Measurements from ENCODE around the gene PRKAB2. TPM values are rescaled to one million over a fixed set of nuclear protein-coding genes. Genes with fewer than 3 reads are reported as not detected.
"Not testable (repeated sequence)": the region's sequence is repeated elsewhere in the genome, so short reads cannot be mapped to it uniquely, and the experiment has no call there.

PRKAB2 gene
- total and polyA plus RNA-seq, 4 experiments from 2014 or later = 1.8 to 24.5 (median 11.5) TPM

DNA sequence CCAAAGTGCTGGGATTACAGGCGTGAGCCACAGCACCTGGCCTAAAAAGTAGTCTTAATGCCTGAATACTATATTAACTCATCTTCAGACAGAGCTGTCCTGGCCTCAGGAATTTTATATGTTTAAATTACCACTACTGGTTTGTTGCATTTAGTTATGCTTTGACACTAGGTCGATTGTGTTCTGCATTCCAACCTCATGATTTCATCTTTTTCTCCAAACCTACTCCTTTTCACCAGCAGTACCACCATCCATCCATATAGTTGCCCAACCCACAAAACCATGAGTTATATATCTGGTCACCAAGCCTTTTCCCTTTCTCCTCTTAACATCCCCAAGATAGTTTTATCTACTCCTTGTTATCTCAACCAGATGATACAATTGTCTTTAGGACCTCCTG is 30.3 kb upstream of the PRKAB2 start:
- Mint-ChIP-seq H3K36me3 (peaks cover 3 to 27% of the 10 kb centered on the region in 2 donors), H3K27ac (peak overlapping the region in 1 of 7 donors; percentile 9), H3K4me1 (peaks cover 0 to 1% (median 0%) of the 10 kb centered on the region in 4 donors), H3K9me3 (peaks cover 0 to 2% (median 0%) of the 10 kb centered on the region in 8 donors), H3K27me3 (no peaks in the 10 kb centered on the region), H3K4me3 (no peak overlapping the region)
- no peak for DNase-seq
- intact Hi-C loops (cut with micrococcal nuclease) = no loop called here
- Histone ChIP-seq H3K36me3 (ENCODE audit: insufficient read depth, low read length) (no peaks in the 10 kb centered on the region), H3K9me3 (ENCODE audit: control insufficient read depth in 1 of 2, low read length in 2 of 2) (no peaks in the 10 kb centered on the region), H3K4me3 (ENCODE audit: low read length in 2 of 2) (no peak overlapping the region), H3K27me3 (ENCODE audit: insufficient read depth, low read length) (no peaks in the 10 kb centered on the region), H3K27ac (ENCODE audit: low read depth, low read length) (no peak overlapping the region), H3K4me1 (ENCODE audit: insufficient read depth, low read length) (no peaks in the 10 kb centered on the region)
- POLR2A ChIA-PET (ENCODE audit: partially characterized antibody) = no interaction called here
- CTCF ChIA-PET (ENCODE audit: partially characterized antibody) = no interaction called here

DNA sequence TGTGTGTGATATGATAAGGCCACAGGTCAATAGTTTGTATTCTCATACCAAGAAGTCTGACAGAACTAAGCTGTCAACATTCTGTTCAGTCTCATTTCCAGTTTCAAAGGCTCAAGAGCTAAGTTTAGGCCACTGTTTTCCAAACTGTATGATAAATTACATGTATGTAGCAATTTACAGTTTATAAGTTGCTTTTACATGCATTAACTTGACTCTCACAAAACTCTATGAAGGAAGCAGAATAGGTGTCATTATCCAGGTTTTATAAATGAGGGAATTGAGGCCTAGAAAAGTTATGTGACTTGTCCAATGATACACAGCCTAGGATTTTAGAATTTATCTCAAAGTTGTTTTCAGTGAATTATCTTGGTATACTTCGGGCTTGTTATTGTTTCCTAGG is 29.5 kb upstream of the PRKAB2 start:
- peaks cover 0 to 7% (median 1%) of the 10 kb centered on the region in 4 donors for H3K4me1 Mint-ChIP-seq
- peaks cover 4 to 20% of the 10 kb centered on the region in 2 donors for H3K36me3 Mint-ChIP-seq
- intact Hi-C loops (cut with micrococcal nuclease) = no loop called here
- peaks cover 0 to 2% (median 0%) of the 10 kb centered on the region in 8 donors for H3K9me3 Mint-ChIP-seq
- DNase-seq = no peak
- ChIA-PET CTCF (ENCODE audit: partially characterized antibody) (no interaction called here), POLR2A (ENCODE audit: partially characterized antibody) (no interaction called here)
- H3K27me3 Mint-ChIP-seq = no peaks in the 10 kb centered on the region
- H3K4me3 ChIP-seq (ENCODE audit: low read length in 2 of 2) = no peak overlapping the region
- no peaks in the 10 kb centered on the region for H3K36me3 ChIP-seq (ENCODE audit: insufficient read depth, low read length)
- H3K27ac Mint-ChIP-seq = no peak overlapping the region
- H3K27ac ChIP-seq (ENCODE audit: low read depth, low read length) = no peak overlapping the region
- H3K4me1 ChIP-seq (ENCODE audit: insufficient read depth, low read length) = no peaks in the 10 kb centered on the region
- H3K4me3 Mint-ChIP-seq = no peak overlapping the region
- no peaks in the 10 kb centered on the region for H3K9me3 ChIP-seq (ENCODE audit: control insufficient read depth in 1 of 2, low read length in 2 of 2)
- H3K27me3 ChIP-seq (ENCODE audit: insufficient read depth, low read length) = no peaks in the 10 kb centered on the region

DNA sequence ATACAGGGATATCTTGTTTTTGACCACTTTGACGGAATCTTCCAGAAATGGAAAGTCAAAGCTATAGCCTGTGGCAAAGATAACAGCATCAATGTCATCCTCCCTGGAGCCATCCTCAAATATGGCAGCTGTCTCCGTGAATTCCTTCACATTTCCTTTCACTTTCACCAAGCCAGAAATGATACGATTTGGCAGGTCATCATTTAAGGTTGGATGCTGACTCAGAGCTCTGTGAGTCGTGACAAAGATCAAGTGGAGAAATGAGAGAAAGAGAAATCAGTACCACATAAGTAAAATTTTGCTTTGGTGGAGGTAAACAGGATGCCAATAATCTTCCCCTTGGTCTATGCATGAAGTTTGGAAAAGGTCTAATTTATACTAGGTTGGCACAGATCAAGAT is 29.0 kb upstream of the PRKAB2 start:
- Histone ChIP-seq H3K4me1 (ENCODE audit: insufficient read depth, low read length) (no peaks in the 10 kb centered on the region), H3K9me3 (ENCODE audit: control insufficient read depth in 1 of 2, low read length in 2 of 2) (no peaks in the 10 kb centered on the region), H3K27ac (ENCODE audit: low read depth, low read length) (no peak overlapping the region), H3K36me3 (ENCODE audit: insufficient read depth, low read length) (no peaks in the 10 kb centered on the region), H3K4me3 (ENCODE audit: low read length in 2 of 2) (no peak overlapping the region), H3K27me3 (ENCODE audit: insufficient read depth, low read length) (no peaks in the 10 kb centered on the region)
- ChIA-PET CTCF (ENCODE audit: partially characterized antibody) (no interaction called here), POLR2A (ENCODE audit: partially characterized antibody) (no interaction called here)
- Mint-ChIP-seq H3K27me3 (no peaks in the 10 kb centered on the region), H3K4me3 (no peak overlapping the region), H3K9me3 (no peaks in the 10 kb centered on the region), H3K27ac (no peak overlapping the region), H3K4me1 (peaks cover 0 to 10% (median 2%) of the 10 kb centered on the region in 4 donors), H3K36me3 (peaks cover 6 to 20% of the 10 kb centered on the region in 2 donors)
- intact Hi-C loops (cut with micrococcal nuclease) = no loop called here
- no peak for DNase-seq

DNA sequence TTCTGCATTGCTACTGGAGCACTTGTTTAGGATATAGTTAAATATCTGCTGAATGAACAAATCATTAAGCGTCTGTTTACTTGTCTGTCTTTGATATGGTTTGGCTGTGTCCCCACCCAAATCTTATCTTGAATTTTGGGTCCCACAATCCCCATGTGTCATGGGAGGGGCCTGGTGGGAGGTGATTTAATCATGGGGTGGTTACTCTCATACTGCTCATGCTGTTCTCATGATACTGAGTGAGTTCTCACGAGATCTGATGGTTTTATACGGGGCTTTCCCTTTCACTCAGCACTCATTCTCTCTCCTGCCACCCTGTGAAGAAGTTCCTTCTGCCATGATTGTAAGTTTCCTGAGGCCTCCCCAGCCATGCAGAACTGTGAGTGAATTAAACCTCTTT is 25.1 kb upstream of the PRKAB2 start:
- H3K9me3 Mint-ChIP-seq; DNase-seq; H3K36me3 ChIP-seq (ENCODE audit: insufficient read depth, low read length); H3K36me3 Mint-ChIP-seq; H3K4me1 ChIP-seq (ENCODE audit: insufficient read depth, low read length); H3K4me3 Mint-ChIP-seq; H3K27me3 Mint-ChIP-seq; H3K4me3 ChIP-seq (ENCODE audit: low read length in 2 of 2); POLR2A ChIA-PET (ENCODE audit: partially characterized antibody); H3K27ac Mint-ChIP-seq; H3K27ac ChIP-seq (ENCODE audit: low read depth, low read length); H3K27me3 ChIP-seq (ENCODE audit: insufficient read depth, low read length); H3K9me3 ChIP-seq (ENCODE audit: control insufficient read depth in 1 of 2, low read length in 2 of 2); intact Hi-C loops (cut with micrococcal nuclease): not testable (repeated sequence)
- CTCF ChIA-PET (ENCODE audit: partially characterized antibody) = interaction anchor here (1.9 kb wide), 1 partner anchor 45 kb away, joined by 6 read pairs; the partner anchor contains the start of gene CHD1L
- peaks cover 0 to 10% (median 2%) of the 10 kb centered on the region in 4 donors for H3K4me1 Mint-ChIP-seq

DNA sequence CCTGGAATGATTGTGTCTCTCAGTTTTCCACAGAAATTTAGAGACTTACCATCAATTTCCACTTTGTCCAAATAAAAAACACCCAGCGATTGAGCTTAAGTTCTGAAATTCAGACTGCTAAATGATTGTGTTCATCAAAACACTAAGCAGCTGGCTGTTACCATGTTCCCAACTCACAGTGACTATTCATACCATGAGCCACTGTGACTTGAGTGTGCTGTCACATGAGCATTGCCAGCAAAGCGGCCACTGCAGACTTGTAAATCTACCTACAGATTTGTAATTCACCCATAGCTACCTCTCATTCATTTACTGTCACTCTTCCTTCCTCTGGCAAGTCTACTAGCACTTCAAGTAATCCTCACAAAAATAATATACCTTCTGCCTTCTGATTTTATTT is 17.2 kb upstream of the PRKAB2 start:
- H3K9me3 Mint-ChIP-seq = peaks cover 0 to 5% (median 0%) of the 10 kb centered on the region in 8 donors
- CTCF ChIA-PET (ENCODE audit: partially characterized antibody) = no interaction called here
- H3K36me3 ChIP-seq (ENCODE audit: insufficient read depth, low read length) = no peaks in the 10 kb centered on the region
- H3K4me1 ChIP-seq (ENCODE audit: insufficient read depth, low read length) = no peaks in the 10 kb centered on the region
- no peak overlapping the region for H3K27ac Mint-ChIP-seq
- no peak overlapping the region for H3K27ac ChIP-seq (ENCODE audit: low read depth, low read length)
- intact Hi-C loops (cut with micrococcal nuclease) = no loop called here
- no peaks in the 10 kb centered on the region for H3K9me3 ChIP-seq (ENCODE audit: control insufficient read depth in 1 of 2, low read length in 2 of 2)
- no peaks in the 10 kb centered on the region for H3K36me3 Mint-ChIP-seq
- POLR2A ChIA-PET (ENCODE audit: partially characterized antibody) = no interaction called here
- H3K4me1 Mint-ChIP-seq = peaks cover 0 to 1% (median 0%) of the 10 kb centered on the region in 4 donors
- H3K4me3 Mint-ChIP-seq = no peak overlapping the region
- H3K27me3 Mint-ChIP-seq = no peaks in the 10 kb centered on the region
- H3K27me3 ChIP-seq (ENCODE audit: insufficient read depth, low read length) = no peaks in the 10 kb centered on the region
- H3K4me3 ChIP-seq (ENCODE audit: low read length in 2 of 2) = no peak overlapping the region
- no peak for DNase-seq

DNA sequence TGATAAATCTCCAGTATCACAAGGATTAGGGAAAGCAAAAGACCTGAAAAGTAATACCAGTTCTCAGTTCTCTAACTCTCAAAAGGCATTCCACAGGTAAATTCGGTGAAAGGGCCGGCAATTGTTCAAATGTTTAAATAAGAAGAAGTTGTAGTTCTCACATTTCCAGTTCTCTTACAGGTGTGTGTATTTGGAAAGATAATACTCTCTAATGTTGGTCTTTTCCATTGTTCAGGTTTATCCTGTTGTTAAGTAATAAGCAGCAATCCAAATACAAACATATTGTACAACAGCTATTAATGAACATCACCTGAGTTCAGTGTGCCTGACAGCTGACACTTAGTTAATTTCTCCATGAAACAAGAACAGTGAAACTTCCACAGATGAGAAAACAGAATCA is 13.2 kb upstream of the PRKAB2 start:
- H3K36me3 ChIP-seq (ENCODE audit: insufficient read depth, low read length) = no peaks in the 10 kb centered on the region
- Mint-ChIP-seq H3K9me3 (peaks cover 0 to 2% (median 0%) of the 10 kb centered on the region in 8 donors), H3K4me1 (peaks cover 0 to 1% (median 0%) of the 10 kb centered on the region in 4 donors), H3K27ac (no peak overlapping the region), H3K36me3 (no peaks in the 10 kb centered on the region), H3K4me3 (no peak overlapping the region), H3K27me3 (no peaks in the 10 kb centered on the region)
- intact Hi-C loops (cut with micrococcal nuclease) = no loop called here
- H3K4me1 ChIP-seq (ENCODE audit: insufficient read depth, low read length) = no peaks in the 10 kb centered on the region
- no peaks in the 10 kb centered on the region for H3K27me3 ChIP-seq (ENCODE audit: insufficient read depth, low read length)
- no peak overlapping the region for H3K27ac ChIP-seq (ENCODE audit: low read depth, low read length)
- no peak for DNase-seq
- CTCF ChIA-PET (ENCODE audit: partially characterized antibody) = no interaction called here
- H3K9me3 ChIP-seq (ENCODE audit: control insufficient read depth in 1 of 2, low read length in 2 of 2) = no peaks in the 10 kb centered on the region
- POLR2A ChIA-PET (ENCODE audit: partially characterized antibody) = no interaction called here
- H3K4me3 ChIP-seq (ENCODE audit: low read length in 2 of 2) = no peak overlapping the region

DNA sequence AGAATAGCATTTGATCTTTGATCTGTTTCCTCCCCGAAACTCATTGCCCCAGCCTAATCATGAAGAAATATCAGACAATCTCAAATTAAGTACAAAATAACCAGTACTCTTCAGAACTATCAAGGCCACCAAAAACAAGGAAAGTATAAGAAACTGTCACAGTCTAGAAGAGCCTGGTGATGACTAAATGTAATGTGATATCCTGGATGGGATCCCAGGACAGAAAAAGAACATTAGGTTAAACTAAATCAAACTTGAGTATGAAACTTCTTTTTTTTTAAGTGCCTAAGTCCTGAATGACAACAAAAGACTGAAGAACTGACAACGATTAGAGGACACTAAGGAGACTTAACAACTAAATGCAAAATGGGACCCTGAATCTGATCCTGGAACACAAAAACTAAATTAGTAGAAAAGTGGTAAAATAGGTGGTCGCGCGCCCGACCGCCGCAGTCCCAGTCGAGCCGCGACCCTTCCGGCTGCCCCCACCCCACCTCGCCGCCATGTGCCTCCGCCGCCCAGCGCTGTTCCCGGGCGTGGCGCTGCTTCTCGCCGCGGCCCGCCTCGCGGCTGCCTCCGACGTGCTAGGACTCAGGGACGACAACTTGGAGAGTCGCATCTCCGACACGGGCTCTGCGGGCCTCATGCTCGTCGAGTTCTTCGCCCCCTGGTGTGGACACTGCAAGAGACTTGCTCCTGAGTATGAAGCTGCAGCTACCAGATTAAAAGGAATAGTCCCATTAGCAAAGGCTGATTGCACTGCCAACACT is 5.5 kb upstream of the PRKAB2 start:
- Mint-ChIP-seq H3K4me1 (peaks cover 8 to 23% (median 12%) of the 10 kb centered on the region in 4 donors), H3K4me3 (peak overlapping the region in 4 of 8 donors; percentile 1 to 56 (median 38)), H3K9me3 (peaks cover 0 to 16% (median 5%) of the 10 kb centered on the region in 8 donors), H3K27me3 (peaks cover 0 to 3% of the 10 kb centered on the region in 2 donors), H3K36me3 (peaks cover 20 to 28% of the 10 kb centered on the region in 2 donors), H3K27ac (no peak overlapping the region)
- CTCF ChIA-PET (ENCODE audit: partially characterized antibody) = no interaction called here
- H3K36me3 ChIP-seq (ENCODE audit: insufficient read depth, low read length) = no peaks in the 10 kb centered on the region
- H3K27me3 ChIP-seq (ENCODE audit: insufficient read depth, low read length) = no peaks in the 10 kb centered on the region
- intact Hi-C loops (cut with micrococcal nuclease) = no loop called here
- H3K9me3 ChIP-seq (ENCODE audit: control insufficient read depth in 1 of 2, low read length in 2 of 2) = no peaks in the 10 kb centered on the region
- no peak overlapping the region for H3K4me3 ChIP-seq (ENCODE audit: low read length in 2 of 2)
- POLR2A ChIA-PET (ENCODE audit: partially characterized antibody) = interaction anchor here (1.4 kb wide), 1 partner anchor 64 kb away, joined by 3 read pairs; the partner anchor contains the start of gene CHD1L
- H3K27ac ChIP-seq (ENCODE audit: low read depth, low read length) = no peak overlapping the region
- H3K4me1 ChIP-seq (ENCODE audit: insufficient read depth, low read length) = peaks cover 13% of the 10 kb centered on the region
- peak in 1 of 5 donors; percentile 31 for DNase-seq
